K562 (cell line): ENCODE measurements around the gene STMND1. TPM values are rescaled to one million over a fixed set of nuclear protein-coding genes. Genes with fewer than 3 reads are reported as not detected.

Experiments used
- ATAC-seq: fragments of 200-7000 bp; cut with Tn5 transposase; 3 replicates; pipeline ENCODE4 v1.9.1; 2020; ENCODE audit warnings: moderate library complexity
- BruUV-seq: library from RNA; stranded (reverse); fragments of 400-500 nt; replicated peaks from 2 replicates; lab custom pipeline; 2021; lab: Mats Ljungman, UMichigan
- CTCF ChIA-PET: fragments of 300-600 bp; formaldehyde crosslinking; extraction: SDS; loops from one replicate; lab custom pipeline; 2021; ENCODE audit warnings: low intra/inter-chr PET ratio; lab: Yijun Ruan, JAX
- POLR2A ChIA-PET: fragments of 300-600, 350-650 bp; sonication (Branson Sonifier 250); formaldehyde crosslinking; extraction: SDS; loops from one replicate; lab custom pipeline; 2021; ENCODE audit warnings: antibody characterized with exemption, inconsistent platforms; lab: Yijun Ruan, JAX
- DNase-seq, 4 experiments: peaks; one replicate each; pipeline versions ENCODE4 v3.0.0 to v3.0.0-alpha.2; 2011 to 2018; ENCODE audit warnings: low spot score in 3 of 4, mixed read lengths in 3 of 4; ENCODE audit errors: extremely low read depth in 1 of 4
- FAIRE-seq: peaks from 2 replicates; lab custom pipeline; 2011; peaks lifted over from hg19 to GRCh38; lab: Jason Lieb, UNC
- H2AFZ ChIP-seq: 2 replicates; pipeline ENCODE4 v1.6.0; 2011; ENCODE audit warnings: low read depth, low read length, control low read depth, inconsistent platforms
- H3K27ac ChIP-seq: fragments of 200-600 bp; 3 replicates; pipeline ENCODE4 v1.8.0; 2011; ENCODE audit warnings: low read depth, mild to moderate bottlenecking, control low read depth, inconsistent platforms, low read length, moderate library complexity, mixed read lengths; ENCODE audit errors: extremely low read depth
- H3K27me3 ChIP-seq, 2 experiments: fragments of 300-600 bp in 1 of 2; 2 replicates in 1 of 2; 3 replicates in 1 of 2; pipeline versions ENCODE4 v1.6.0 to v1.8.0; 2011; ENCODE audit warnings: inconsistent platforms in 2 of 2, low read length in 2 of 2, mild to moderate bottlenecking in 1 of 2, mixed read lengths in 1 of 2, moderate library complexity in 1 of 2; ENCODE audit not compliant: control insufficient read depth in 2 of 2, insufficient read depth in 2 of 2
- H3K36me3 ChIP-seq: fragments of 300-600 bp; 3 replicates; pipeline ENCODE4 v1.8.0; 2011; ENCODE audit warnings: mild to moderate bottlenecking, low read length, inconsistent platforms; ENCODE audit not compliant: control insufficient read depth, insufficient read depth
- H3K4me1 ChIP-seq, 2 experiments: fragments of 200-600 bp in 1 of 2; replicated peaks in 1 of 2; 2 replicates in 1 of 2; 3 replicates in 1 of 2; pipeline versions ENCODE4 v1.5.1 to v1.8.0; 2011; ENCODE audit warnings: inconsistent platforms in 2 of 2, low read length in 2 of 2, mild to moderate bottlenecking in 1 of 2, mixed read lengths in 1 of 2, moderate library complexity in 1 of 2; ENCODE audit not compliant: control insufficient read depth in 2 of 2, insufficient read depth in 2 of 2
- H3K4me2 ChIP-seq: 2 replicates; pipeline ENCODE4 v1.6.1; 2011; ENCODE audit warnings: low read length, control low read depth, inconsistent platforms, mixed read lengths; ENCODE audit not compliant: insufficient read depth
- H3K4me3 ChIP-seq: fragments of 200-600 bp; sonication (generic), shearing (Covaris generic); 2 replicates; pipeline ENCODE4 v1.5.1; 2016; ENCODE audit warnings: control low read depth, inconsistent platforms
- H3K79me2 ChIP-seq: fragments of 200-600 bp; 3 replicates; pipeline ENCODE4 v1.8.0; 2011; ENCODE audit warnings: low read length, inconsistent platforms; ENCODE audit not compliant: control insufficient read depth, insufficient read depth
- H3K9ac ChIP-seq, 2 experiments: 2 replicates each; pipeline versions ENCODE4 v1.6.0 to v1.6.1; 2011; ENCODE audit warnings: low read depth in 2 of 2, low read length in 2 of 2, control low read depth in 1 of 2, inconsistent platforms in 1 of 2, mild to moderate bottlenecking in 1 of 2, mixed read lengths in 1 of 2; ENCODE audit not compliant: insufficient read depth in 1 of 2
- H3K9me1 ChIP-seq: one replicate; pipeline ENCODE4 v1.6.0; 2011; ENCODE audit warnings: inconsistent platforms, mild to moderate bottlenecking, low read length, moderate library complexity; ENCODE audit not compliant: control insufficient read depth, insufficient read depth
- H3K9me3 ChIP-seq: replicated peaks from 2 replicates; pipeline ENCODE4 v1.5.1; 2011; ENCODE audit warnings: low read depth, low read length, inconsistent platforms; ENCODE audit not compliant: control insufficient read depth, insufficient read depth
- H4K20me1 ChIP-seq: replicated peaks from 2 replicates; pipeline ENCODE4 v1.6.1; 2011; ENCODE audit warnings: low read length, inconsistent platforms, mixed read lengths; ENCODE audit not compliant: control insufficient read depth, insufficient read depth
- BRF1 ChIP-seq: IDR thresholded peaks from 3 replicates; pipeline ENCODE4 v1.6.1; 2011; ENCODE audit warnings: borderline replicate concordance, mild to moderate bottlenecking; ENCODE audit not compliant: insufficient read length; ENCODE audit errors: extremely low read depth
- DNMT1 ChIP-seq: fragments of 450-650 bp; IDR thresholded peaks from 2 replicates; pipeline ENCODE4 v1.6.1; 2016; ENCODE audit warnings: antibody characterized with exemption, mild to moderate bottlenecking
- FOXM1 ChIP-seq, 2 experiments: fragments of 450-650 bp in 1 of 2; sonication (generic) in 1 of 2; formaldehyde crosslinking in 1 of 2; IDR thresholded peaks; 2 replicates each; pipeline versions ENCODE4 v1.6.1 to v1.9.0; 2017 to 2022; ENCODE audit warnings: low read depth in 2 of 2, mild to moderate bottlenecking in 2 of 2, missing genetic modification reagents in 1 of 2, moderate library complexity in 1 of 2
- GATA2 ChIP-seq: sonication (generic); formaldehyde crosslinking; IDR thresholded peaks from 2 replicates; pipeline ENCODE4 v1.4.0; 2020; ENCODE audit warnings: mild to moderate bottlenecking, missing genetic modification reagents
- GATAD2A ChIP-seq: fragments of 450-650 bp; IDR thresholded peaks from 2 replicates; pipeline ENCODE4 v1.6.1; 2017
- ZSCAN29 ChIP-seq: fragments of 450-650 bp; IDR thresholded peaks from 2 replicates; pipeline ENCODE4 v1.6.1; 2017
- WGBS: fragments of 100-300 bp; shearing (Covaris generic); methylation state at CpG from one replicate; pipeline ENCODE4 v1.1.6; 2016; ENCODE audit warnings: low coverage, mixed read lengths; ENCODE audit not compliant: insufficient coverage; ENCODE audit errors: missing lambda C conversion rate; 5-methylcytosine and 5-hydroxymethylcytosine counted together
- in situ Hi-C: fragments of 300-500 bp; cut with MboI; formaldehyde crosslinking; loops from 4 replicates; pipeline ENCODE4 v1.15.0; 2018; ENCODE audit warnings: inconsistent platforms, mixed read lengths
- intact Hi-C: fragments of 100-400 bp; cut with micrococcal nuclease; formaldehyde crosslinking; loops from 2 replicates; pipeline ENCODE4 v1.14.2; 2022
- polyA plus RNA-seq, 8 experiments: library from polyadenylated mRNA; depleted of rRNA in 4 of 8; stranded (reverse) in 5 of 8; unstranded in 3 of 8; fragments of >200 nt; fragmentation: Nextera tagmentation in 2 of 8; fragmentation: Illumina TruSeq in 1 of 8; extraction: Ambion mirVana in 2 of 8; extraction: Trizol in 1 of 8; gene quantifications; 2 replicates each; pipeline versions ENCODE4 v1.2.1 to v1.2.3, GENCODE V29; 2011 to 2014; ENCODE audit warnings: inconsistent platforms in 1 of 8, missing spikeins in 1 of 8
- total RNA-seq, 7 experiments: library from RNA; depleted of rRNA in 6 of 7; stranded (reverse); fragments of >200 nt in 6 of 7; fragmentation: Illumina TruSeq in 2 of 7; extraction: Trizol in 2 of 7; gene quantifications; 2 replicates each; pipeline versions ENCODE4 v1.2.1 to v1.2.3, GENCODE V29; 2011 to 2021; ENCODE audit warnings: low replicate concordance in 1 of 7
- TF ChIP-seq, protein P1 (sequence below): fragments of 250-450 bp; sonication (Bioruptor Pico); IDR thresholded peaks from 2 replicates; pipeline ENCODE4 v1.4.0; 2020; ENCODE audit warnings: mild to moderate bottlenecking, moderate library complexity
- TF ChIP-seq, protein P2 (sequence below): fragments of 150-350 bp; conservative IDR thresholded peaks from 2 replicates; pipeline ENCODE4 v1.6.1; 2014; ENCODE audit warnings: low read length
- TF ChIP-seq, protein P3 (sequence below): sonication (generic); formaldehyde crosslinking; IDR thresholded peaks from 2 replicates; pipeline ENCODE4 v1.8.0; 2022; ENCODE audit warnings: mild to moderate bottlenecking, missing genetic modification reagents
- TF ChIP-seq, protein P4 (sequence below): fragments of 450-650 bp; formaldehyde crosslinking; IDR thresholded peaks from 2 replicates; pipeline ENCODE4 v1.4.0; 2022; ENCODE audit warnings: missing genetic modification characterization
- TF ChIP-seq, protein P5 (sequence below): fragments of 450-650 bp; formaldehyde crosslinking; IDR thresholded peaks from 2 replicates; pipeline ENCODE4 v1.4.0; 2020; ENCODE audit warnings: mild to moderate bottlenecking, moderate library complexity

The STMND1 gene
- total and polyA plus RNA-seq, 9 of the 15 experiments (the other 6 are each of a cell fraction or from before 2014, with no cell fraction given): not detected

DNA sequence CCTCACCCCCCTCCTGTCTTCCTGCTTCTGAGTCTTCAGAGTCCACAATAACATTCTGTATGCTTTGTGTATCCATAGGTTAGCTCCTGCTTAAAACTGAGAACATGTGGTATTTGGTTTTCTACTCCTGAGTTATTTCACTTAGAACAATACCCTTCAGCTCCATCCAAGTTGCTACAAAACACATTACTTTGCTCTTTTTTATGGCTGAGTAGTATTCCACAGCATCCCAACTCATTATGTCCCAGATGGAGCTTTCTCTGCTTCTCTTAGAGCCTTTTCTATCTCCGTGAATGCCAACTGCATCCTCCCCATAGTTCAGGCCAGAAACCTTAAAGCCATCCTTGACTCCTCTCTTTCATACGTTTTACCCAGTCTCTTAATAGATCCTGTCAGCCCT is 55.8 kb downstream of the STMND1 start:
- BruUV-seq: no TSS peak
- TF ChIP-seq, protein P1, sequence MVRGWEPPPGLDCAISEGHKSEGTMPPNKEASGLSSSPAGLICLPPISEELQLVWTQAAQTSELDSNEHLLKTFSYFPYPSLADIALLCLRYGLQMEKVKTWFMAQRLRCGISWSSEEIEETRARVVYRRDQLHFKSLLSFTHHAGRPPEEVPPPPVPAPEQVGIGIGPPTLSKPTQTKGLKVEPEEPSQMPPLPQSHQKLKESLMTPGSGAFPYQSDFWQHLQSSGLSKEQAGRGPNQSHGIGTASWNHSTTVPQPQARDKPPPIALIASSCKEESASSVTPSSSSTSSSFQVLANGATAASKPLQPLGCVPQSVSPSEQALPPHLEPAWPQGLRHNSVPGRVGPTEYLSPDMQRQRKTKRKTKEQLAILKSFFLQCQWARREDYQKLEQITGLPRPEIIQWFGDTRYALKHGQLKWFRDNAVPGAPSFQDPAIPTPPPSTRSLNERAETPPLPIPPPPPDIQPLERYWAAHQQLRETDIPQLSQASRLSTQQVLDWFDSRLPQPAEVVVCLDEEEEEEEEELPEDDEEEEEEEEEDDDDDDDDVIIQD (CRISPR knock-in tag): no peak
- TF ChIP-seq ZSCAN29 (no peak), BRF1 (no peak), FOXM1 (IDR thresholded peaks at IDR 0.05; ENCODE audit: low read depth) (no peak), FOXM1 (CRISPR knock-in tag; IDR thresholded peaks at IDR 0.05; ENCODE audit: low read depth) (no peak), GATAD2A (no peak), DNMT1 (no peak), GATA2 (CRISPR knock-in tag) (no peak)
- TF ChIP-seq, protein P2, sequence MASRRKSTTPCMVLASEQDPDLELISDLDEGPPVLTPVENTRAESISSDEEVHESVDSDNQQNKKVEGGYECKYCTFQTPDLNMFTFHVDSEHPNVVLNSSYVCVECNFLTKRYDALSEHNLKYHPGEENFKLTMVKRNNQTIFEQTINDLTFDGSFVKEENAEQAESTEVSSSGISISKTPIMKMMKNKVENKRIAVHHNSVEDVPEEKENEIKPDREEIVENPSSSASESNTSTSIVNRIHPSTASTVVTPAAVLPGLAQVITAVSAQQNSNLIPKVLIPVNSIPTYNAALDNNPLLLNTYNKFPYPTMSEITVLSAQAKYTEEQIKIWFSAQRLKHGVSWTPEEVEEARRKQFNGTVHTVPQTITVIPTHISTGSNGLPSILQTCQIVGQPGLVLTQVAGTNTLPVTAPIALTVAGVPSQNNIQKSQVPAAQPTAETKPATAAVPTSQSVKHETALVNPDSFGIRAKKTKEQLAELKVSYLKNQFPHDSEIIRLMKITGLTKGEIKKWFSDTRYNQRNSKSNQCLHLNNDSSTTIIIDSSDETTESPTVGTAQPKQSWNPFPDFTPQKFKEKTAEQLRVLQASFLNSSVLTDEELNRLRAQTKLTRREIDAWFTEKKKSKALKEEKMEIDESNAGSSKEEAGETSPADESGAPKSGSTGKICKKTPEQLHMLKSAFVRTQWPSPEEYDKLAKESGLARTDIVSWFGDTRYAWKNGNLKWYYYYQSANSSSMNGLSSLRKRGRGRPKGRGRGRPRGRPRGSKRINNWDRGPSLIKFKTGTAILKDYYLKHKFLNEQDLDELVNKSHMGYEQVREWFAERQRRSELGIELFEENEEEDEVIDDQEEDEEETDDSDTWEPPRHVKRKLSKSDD: no peak
- TF ChIP-seq, protein P3, sequence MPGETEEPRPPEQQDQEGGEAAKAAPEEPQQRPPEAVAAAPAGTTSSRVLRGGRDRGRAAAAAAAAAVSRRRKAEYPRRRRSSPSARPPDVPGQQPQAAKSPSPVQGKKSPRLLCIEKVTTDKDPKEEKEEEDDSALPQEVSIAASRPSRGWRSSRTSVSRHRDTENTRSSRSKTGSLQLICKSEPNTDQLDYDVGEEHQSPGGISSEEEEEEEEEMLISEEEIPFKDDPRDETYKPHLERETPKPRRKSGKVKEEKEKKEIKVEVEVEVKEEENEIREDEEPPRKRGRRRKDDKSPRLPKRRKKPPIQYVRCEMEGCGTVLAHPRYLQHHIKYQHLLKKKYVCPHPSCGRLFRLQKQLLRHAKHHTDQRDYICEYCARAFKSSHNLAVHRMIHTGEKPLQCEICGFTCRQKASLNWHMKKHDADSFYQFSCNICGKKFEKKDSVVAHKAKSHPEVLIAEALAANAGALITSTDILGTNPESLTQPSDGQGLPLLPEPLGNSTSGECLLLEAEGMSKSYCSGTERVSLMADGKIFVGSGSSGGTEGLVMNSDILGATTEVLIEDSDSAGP: no peak
- TF ChIP-seq, protein P4, sequence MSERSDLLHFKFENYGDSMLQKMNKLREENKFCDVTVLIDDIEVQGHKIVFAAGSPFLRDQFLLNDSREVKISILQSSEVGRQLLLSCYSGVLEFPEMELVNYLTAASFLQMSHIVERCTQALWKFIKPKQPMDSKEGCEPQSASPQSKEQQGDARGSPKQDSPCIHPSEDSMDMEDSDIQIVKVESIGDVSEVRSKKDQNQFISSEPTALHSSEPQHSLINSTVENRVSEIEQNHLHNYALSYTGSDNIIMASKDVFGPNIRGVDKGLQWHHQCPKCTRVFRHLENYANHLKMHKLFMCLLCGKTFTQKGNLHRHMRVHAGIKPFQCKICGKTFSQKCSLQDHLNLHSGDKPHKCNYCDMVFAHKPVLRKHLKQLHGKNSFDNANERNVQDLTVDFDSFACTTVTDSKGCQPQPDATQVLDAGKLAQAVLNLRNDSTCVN (CRISPR knock-in tag): no peak
- TF ChIP-seq, protein P5, sequence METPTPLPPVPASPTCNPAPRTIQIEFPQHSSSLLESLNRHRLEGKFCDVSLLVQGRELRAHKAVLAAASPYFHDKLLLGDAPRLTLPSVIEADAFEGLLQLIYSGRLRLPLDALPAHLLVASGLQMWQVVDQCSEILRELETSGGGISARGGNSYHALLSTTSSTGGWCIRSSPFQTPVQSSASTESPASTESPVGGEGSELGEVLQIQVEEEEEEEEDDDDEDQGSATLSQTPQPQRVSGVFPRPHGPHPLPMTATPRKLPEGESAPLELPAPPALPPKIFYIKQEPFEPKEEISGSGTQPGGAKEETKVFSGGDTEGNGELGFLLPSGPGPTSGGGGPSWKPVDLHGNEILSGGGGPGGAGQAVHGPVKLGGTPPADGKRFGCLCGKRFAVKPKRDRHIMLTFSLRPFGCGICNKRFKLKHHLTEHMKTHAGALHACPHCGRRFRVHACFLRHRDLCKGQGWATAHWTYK (CRISPR knock-in tag): no peak
- no peak overlapping the region for H3K4me3 ChIP-seq
- no peaks in the 10 kb centered on the region for H3K27me3 ChIP-seq
- H3K79me2 ChIP-seq: no peaks in the 10 kb centered on the region
- ATAC-seq (no peak), FAIRE-seq (no peak), DNase-seq (no peak)
- no peaks in the 10 kb centered on the region for H4K20me1 ChIP-seq
- H3K4me1 ChIP-seq: no peaks in the 10 kb centered on the region
- in situ Hi-C loops (loop anchor here (5.0 to 25.0 kb wide), 3 partner anchors 435 to 1155 kb away; no protein-coding TSS in a partner anchor), intact Hi-C loops (loop anchor here (5.0 kb wide), 2 partner anchors 1165 to 1345 kb away; no protein-coding TSS in a partner anchor)
- WGBS: 0% methylated on average over 2 of the region's 2 CpGs
- POLR2A ChIA-PET: no interaction called here
- no peak overlapping the region for H3K9ac ChIP-seq
- H3K36me3 ChIP-seq: no peaks in the 10 kb centered on the region
- H3K27ac ChIP-seq: no peak overlapping the region
- CTCF ChIA-PET: interaction anchor here (3.6 kb wide), 1 partner anchor 426 kb away, joined by 63 read pairs; no protein-coding TSS in a partner anchor
- H3K9me3 ChIP-seq: no peaks in the 10 kb centered on the region
- H3K9me1 ChIP-seq: no peaks in the 10 kb centered on the region
- no peak overlapping the region for H3K4me2 ChIP-seq
- H2AFZ ChIP-seq: no peak overlapping the region
